Cardiac muscle cell (in vitro differentiated cells and primary cell): ENCODE measurements around the gene SLC12A7. TPM values are rescaled to one million over a fixed set of nuclear protein-coding genes. Genes with fewer than 3 reads are reported as not detected.
"Not testable (repeated sequence)": the region's sequence is repeated elsewhere in the genome, so short reads cannot be mapped to it uniquely, and the experiment has no call there.

Experiments used
- DNase-seq, 2 donors: peaks; one replicate each; pipeline versions ENCODE4 v3.0.0 to v3.0.0-alpha.2; 2010 to 2017; ENCODE audit warnings: low read depth in 1 of 2, low spot score in 1 of 2
- H3K27ac ChIP-seq: fragments of 200-600 bp; sonication (generic); 2 replicates; pipeline ENCODE4 v1.5.1; 2016
- H3K27me3 ChIP-seq: fragments of 200-600 bp; sonication (generic); 2 replicates; pipeline ENCODE4 v1.6.0; 2016; ENCODE audit warnings: control low read depth
- H3K36me3 ChIP-seq: fragments of 200-600 bp; sonication (generic); 2 replicates; pipeline ENCODE4 v1.5.1; 2016; ENCODE audit warnings: control low read depth
- H3K4me1 ChIP-seq: fragments of 200-600 bp; sonication (generic); 2 replicates; pipeline ENCODE4 v1.8.1; 2017; ENCODE audit warnings: low read depth, mild to moderate bottlenecking, mixed run types
- H3K4me3 ChIP-seq: fragments of 200-600 bp; sonication (generic); 2 replicates; pipeline ENCODE4 v1.5.1; 2016; ENCODE audit warnings: mild to moderate bottlenecking
- H3K9me3 ChIP-seq: fragments of 200-600 bp; sonication (generic); 2 replicates; pipeline ENCODE4 v1.5.1; 2017; ENCODE audit warnings: low read depth, mild to moderate bottlenecking, control low read depth
- CTCF ChIP-seq: IDR thresholded peaks from 2 replicates; pipeline ENCODE4 v1.5.1; 2012; ENCODE audit warnings: low read depth, mild to moderate bottlenecking, low read length
- polyA plus RNA-seq: library from polyadenylated mRNA; unstranded; fragments of >200 nt; fragmentation: Nextera tagmentation; extraction: Ambion mirVana; gene quantifications from 2 replicates; pipeline ENCODE4 v1.2.1, GENCODE V29; 2016
- total RNA-seq: library from RNA; depleted of rRNA; stranded (reverse); fragments of >200 nt; gene quantifications from 2 replicates; pipeline ENCODE4 v1.2.3, GENCODE V29; 2016

SLC12A7 gene
- total and polyA plus RNA-seq, 2 experiments from 2014 or later, result 14.1 to 29.9 TPM

DNA sequence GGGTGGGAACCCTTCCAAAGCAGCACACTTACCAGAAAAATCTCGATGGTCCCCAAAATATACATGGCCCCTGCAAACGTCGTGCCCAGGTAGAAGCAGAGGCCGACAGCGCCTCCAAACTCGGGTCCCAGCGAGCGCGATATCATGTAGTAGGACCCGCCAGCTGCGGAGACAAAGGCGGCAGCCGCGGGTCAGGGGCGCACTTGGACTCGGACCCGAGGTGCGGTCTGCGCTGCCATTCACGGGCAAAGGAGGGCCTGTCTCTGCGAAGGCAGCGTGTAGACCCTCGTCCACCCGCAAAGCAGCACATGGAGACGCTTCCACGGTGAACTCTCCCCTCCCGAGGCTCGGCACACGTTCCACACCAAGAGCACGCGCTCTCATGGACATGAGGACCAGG lies 25.0 kb downstream of the SLC12A7 start:
- H3K4me1 ChIP-seq, result no peaks in the 10 kb centered on the region
- TF ChIP-seq CTCF, result no peak
- no peak overlapping the region for H3K27ac ChIP-seq
- H3K4me3 ChIP-seq, result no peak overlapping the region
- no peaks in the 10 kb centered on the region for H3K9me3 ChIP-seq
- peaks cover 9% of the 10 kb centered on the region for H3K36me3 ChIP-seq
- no peaks in the 10 kb centered on the region for H3K27me3 ChIP-seq
- no peak for DNase-seq

GRCh38 chr5:1086137-1086536 lies 25.7 kb downstream of the SLC12A7 start:
- Histone ChIP-seq H3K36me3 (peaks cover 9% of the 10 kb centered on the region), H3K27ac (no peak overlapping the region)

DNA sequence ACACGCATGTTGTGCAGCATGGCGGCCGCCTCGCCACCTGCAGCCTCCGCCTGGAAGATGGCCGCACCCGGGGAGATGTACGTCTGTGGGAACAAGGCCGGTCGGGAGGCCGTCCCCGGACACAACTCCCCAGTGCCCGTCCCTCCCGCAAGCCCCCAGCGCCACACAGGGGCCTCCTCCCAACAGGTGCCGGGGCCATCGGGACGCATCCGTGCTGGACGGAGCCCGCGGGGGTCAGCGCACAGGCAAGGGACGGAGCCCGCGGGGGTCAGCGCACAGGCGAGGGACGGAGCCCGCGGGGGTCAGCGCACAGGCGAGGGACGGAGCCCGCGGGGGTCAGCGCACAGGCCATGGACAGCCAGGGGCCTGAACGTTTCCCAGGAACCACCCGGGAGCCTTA lies 26.5 kb downstream of the SLC12A7 start:
- Histone ChIP-seq H3K36me3 (peaks cover 9% of the 10 kb centered on the region), H3K9me3 (no peaks in the 10 kb centered on the region), H3K27ac (no peak overlapping the region), H3K4me1 (no peaks in the 10 kb centered on the region), H3K27me3 (no peaks in the 10 kb centered on the region), H3K4me3 (no peak overlapping the region)
- no peak for TF ChIP-seq CTCF
- no peak for DNase-seq

More at GRCh38 chr5:1086137-1086536, 25.7 kb downstream of the SLC12A7 start:
- H3K4me1 ChIP-seq, result no peaks in the 10 kb centered on the region
- no peaks in the 10 kb centered on the region for H3K27me3 ChIP-seq
- DNase-seq, result no peak
- no peak overlapping the region for H3K4me3 ChIP-seq
- H3K9me3 ChIP-seq, result no peaks in the 10 kb centered on the region
- no peak for TF ChIP-seq CTCF

GRCh38 chr5:1083823-1084605 lies 27.8 kb downstream of the SLC12A7 start:
- Histone ChIP-seq H3K27ac (no peak overlapping the region), H3K4me3 (no peak overlapping the region), H3K9me3 (no peaks in the 10 kb centered on the region), H3K36me3 (peaks cover 9% of the 10 kb centered on the region), H3K4me1 (no peaks in the 10 kb centered on the region), H3K27me3 (no peaks in the 10 kb centered on the region)
- DNase-seq, result no peak
- TF ChIP-seq CTCF, result no peak

GRCh38 chr5:1083026-1083425 lies 28.8 kb downstream of the SLC12A7 start:
- not testable (repeated sequence) for H3K4me3 ChIP-seq, H3K4me1 ChIP-seq, H3K36me3 ChIP-seq, DNase-seq, H3K9me3 ChIP-seq, H3K27ac ChIP-seq, H3K27me3 ChIP-seq

DNA sequence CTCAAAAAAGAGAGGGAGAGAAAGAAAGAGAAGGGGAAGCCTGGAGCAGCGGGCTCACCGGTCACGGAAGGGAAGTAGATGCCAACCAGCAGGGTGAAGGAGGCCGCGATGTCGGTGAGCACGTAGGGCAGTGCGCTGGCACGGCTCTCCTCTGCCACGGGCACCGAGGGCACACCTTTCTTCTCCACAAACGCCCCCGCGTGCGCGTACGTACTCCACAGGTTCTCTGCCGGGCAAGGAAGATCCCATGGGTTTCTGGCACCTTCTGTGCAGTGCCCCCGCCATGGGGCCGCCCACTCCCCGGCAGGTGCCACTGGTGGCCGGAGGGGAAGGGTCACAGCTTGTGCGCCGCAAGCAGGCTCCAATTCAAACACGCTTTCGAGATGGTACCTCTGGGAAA lies 30.3 kb downstream of the SLC12A7 start:
- Histone ChIP-seq H3K27me3 (no peaks in the 10 kb centered on the region), H3K27ac (no peak overlapping the region), H3K4me3 (no peak overlapping the region), H3K9me3 (no peaks in the 10 kb centered on the region), H3K36me3 (peaks cover 5% of the 10 kb centered on the region), H3K4me1 (no peaks in the 10 kb centered on the region)
- no peak for DNase-seq
- no peak for TF ChIP-seq CTCF
